NCI-H128 (cell line): ENCODE results near the gene CCT2.
"Not testable (repeated sequence)": the region's sequence is repeated elsewhere in the genome, so short reads cannot be mapped to it uniquely, and the experiment has no call there.

Experiments
- DNase-seq: peaks from one replicate; lab custom pipeline; 2025; ENCODE audit not compliant: unreplicated experiment; lab: John Stamatoyannopoulos, UW

CCT2 gene

GRCh38 chr12:69583203-69583602 lies 2.1 kb upstream of the CCT2 start:
- DNase-seq, result no peak

DNA sequence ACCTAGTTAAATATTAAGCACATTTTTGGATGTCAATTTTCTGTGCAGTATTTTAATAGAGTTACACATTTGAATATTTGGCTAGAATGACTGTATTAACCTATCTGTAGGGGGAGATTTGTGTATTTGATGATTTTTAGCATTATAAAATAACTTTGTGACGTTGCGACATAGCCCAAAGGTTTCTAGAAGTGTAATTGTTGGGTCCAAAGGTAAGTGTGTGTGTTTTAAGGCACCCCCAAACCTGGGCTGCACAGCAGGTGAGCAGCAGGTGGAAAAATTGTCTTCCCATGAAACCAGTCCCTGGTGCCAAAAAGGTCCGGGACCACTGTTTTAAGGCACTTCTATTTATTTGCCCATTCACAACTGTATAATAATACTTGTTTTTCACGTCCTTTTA lies 3.3 kb downstream of the CCT2 start:
- no peak for DNase-seq

DNA sequence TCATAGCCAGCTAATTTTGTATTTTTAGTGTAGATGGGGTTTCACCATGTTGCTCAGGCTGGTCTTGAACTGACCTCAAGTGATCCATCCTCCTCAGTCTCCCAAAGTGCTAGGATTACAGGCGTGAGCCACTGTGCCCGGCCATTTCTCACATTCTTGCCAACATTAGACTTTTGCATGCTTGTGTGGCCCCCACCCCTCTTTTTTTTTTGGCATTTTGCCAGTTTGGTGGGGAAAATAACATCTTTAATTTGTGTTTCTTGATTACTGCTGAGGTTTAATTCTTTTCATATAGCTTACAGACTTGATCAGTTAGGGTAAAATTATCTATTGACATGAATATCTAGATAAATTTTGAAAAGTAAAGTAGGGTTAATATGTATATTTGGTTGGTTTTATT lies 3.8 kb downstream of the CCT2 start:
- DNase-seq, result no peak

DNA sequence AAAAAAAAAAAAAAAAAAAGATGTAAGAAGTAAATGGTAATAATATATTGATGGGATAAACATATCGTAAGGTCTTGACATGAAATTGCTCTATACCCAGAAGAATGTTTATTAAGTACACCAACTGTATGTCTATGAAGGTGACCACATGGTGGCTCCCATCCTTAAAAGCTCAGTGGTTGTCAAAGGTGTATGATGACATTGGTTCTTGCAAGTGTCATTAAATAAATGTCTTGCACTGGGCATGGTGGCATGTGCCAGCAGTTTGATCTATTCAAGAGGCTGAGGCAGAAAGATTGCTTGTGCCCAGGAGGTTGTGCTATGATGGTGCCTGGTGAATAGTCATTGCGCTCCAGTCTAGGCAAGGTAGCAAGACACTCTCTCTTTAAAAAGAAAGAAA lies 10.4 kb downstream of the CCT2 start:
- DNase-seq, result no peak

DNA sequence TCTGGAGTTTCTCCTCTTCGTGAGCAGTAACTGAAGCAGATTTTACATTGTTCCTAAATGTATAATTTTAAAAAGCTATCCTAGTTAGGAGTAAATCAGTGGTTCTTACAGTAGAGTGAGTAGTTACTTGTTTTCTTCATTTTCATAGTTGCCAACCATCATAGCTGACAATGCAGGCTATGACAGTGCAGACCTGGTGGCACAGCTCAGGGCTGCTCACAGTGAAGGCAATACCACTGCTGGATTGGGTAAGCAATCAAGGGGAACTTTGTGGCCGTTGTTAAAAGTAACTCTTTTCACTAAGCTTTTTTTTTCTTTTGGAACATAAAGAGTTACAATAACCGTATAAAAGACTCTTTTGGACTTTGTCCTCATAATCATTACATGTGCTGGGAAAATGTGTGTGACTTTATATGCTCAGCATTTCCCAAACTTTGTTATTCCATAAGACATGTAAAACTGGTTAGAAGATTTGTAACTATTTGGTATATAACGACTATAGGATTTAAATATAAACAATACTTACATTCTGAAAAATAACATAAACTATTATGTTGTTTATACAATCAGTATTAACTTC lies 13.0 kb downstream of the CCT2 start:
- no peak for DNase-seq

DNA sequence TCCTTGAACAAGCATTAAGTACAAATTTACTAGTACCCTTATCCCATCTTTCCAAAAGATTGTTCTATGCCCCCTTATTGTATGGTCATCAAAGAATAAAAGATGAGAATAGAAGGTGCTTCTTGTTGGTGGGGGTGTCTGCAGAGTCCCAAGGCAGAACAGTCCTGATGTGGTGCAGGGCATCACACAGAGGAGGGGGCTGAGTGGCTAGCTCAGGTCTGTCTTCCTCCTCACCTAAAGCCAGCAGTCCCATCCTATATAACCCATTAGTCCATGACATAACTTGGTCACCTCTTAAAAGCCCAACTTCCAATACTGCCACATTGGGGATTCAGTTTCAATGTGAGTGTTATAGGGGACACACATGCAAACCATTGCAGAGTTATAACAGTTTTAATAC lies 15.5 kb downstream of the CCT2 start:
- no peak for DNase-seq

GRCh38 chr12:69601962-69602685 lies 16.9 kb downstream of the CCT2 start:
- DNase-seq, result no peak

- no peak for DNase-seq
Observed at GRCh38 chr12:69602954-69603353, 17.7 kb downstream of the CCT2 start.

DNA sequence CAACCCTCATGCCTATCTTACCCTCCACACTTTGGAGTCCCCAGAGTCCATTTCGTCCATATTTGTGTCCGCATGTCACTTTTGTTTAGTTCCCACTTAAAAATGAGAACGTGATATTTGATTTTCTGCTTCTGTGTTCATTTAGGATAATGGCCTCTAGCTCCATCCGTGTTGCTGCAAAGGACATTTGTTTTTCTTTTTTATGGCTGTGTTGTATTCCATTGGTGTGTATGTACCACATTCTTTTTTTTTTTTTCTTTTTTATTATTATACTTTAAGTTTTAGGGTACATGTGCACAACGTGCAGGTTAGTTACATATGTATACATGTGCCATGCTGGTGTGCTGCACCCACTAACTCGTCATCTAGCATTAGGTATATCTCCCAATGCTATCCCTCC lies 18.3 kb downstream of the CCT2 start:
- not testable (repeated sequence) for DNase-seq

GRCh38 chr12:69604275-69604674 lies 19.0 kb downstream of the CCT2 start:
- not testable (repeated sequence) for DNase-seq

- DNase-seq, result no peak
Observed at GRCh38 chr12:69608114-69608513, 22.9 kb downstream of the CCT2 start.

- no peak for DNase-seq
Observed at GRCh38 chr12:69610126-69610525, 24.9 kb downstream of the CCT2 start.

- DNase-seq, result no peak
Observed at GRCh38 chr12:69610729-69611128, 25.5 kb downstream of the CCT2 start, which contains the start of gene LRRC10. Gene LRRC10 (minus strand): TSS chr12:69610907. CDS start chr12:69610838, 69 bp downstream.

DNA sequence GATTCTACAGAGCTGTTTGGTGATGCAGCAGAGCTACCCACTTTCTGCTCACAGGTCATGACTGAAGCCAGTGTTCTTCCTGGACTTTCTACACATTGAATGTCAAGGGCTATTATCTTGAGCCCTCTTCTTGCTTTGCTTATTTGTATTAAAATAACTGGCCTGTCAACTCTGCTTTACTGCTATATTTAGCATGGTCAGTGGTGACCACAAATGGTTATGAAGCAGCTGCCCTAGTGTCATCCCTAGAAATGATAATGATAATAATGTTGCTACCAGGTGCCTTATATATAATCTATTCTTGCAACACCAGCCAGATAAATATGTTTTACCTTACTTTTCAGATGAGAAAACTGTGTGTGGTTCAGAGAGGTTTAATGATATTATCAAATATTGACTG lies 28.1 kb downstream of the CCT2 start:
- DNase-seq, result no peak

DNA sequence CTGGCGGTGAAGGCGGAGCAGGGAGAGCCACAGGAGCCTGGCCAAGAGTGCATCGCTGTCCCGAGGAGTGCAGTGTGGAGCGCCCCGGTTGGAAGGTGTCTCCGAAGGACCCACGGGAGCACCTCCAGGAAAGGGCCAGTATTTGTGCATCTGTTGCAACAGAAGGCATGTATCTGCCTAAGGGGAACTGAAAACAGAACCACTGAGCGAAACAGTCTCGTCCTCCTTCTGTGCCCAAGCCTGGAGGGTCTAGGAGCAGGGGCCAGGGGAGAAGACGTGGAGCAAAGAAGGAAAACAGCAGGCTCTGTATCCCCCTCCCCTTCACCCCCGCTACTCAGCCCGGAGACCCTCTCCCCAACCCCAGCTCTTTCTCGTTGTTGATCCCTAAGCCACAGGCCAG lies 30.8 kb downstream of the CCT2 start:
- DNase-seq, result no peak

- no peak for DNase-seq
Observed at GRCh38 chr12:69619050-69619449, 33.8 kb downstream of the CCT2 start.

- DNase-seq, result no peak
Observed at GRCh38 chr12:69620077-69620476, 34.8 kb downstream of the CCT2 start.

DNA sequence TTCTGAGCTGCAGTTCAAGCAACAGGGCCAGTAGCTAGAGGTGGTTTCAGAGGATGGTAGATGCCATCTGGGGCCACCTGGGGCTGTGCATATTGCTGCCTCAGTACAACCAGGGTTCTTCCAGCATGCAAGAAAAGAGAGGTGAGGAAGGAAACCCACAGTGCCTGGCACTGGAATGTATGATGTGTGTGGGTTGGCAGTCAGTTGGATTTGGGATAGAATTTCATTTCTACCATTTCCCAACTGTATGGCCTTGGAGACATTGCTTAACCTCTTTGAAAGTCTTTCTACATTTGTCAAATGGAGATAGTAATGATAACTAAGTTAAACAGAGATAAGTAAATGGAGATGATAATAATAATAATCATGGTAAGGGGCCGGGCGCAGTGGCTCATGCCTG lies 35.7 kb downstream of the CCT2 start:
- no peak for DNase-seq

DNA sequence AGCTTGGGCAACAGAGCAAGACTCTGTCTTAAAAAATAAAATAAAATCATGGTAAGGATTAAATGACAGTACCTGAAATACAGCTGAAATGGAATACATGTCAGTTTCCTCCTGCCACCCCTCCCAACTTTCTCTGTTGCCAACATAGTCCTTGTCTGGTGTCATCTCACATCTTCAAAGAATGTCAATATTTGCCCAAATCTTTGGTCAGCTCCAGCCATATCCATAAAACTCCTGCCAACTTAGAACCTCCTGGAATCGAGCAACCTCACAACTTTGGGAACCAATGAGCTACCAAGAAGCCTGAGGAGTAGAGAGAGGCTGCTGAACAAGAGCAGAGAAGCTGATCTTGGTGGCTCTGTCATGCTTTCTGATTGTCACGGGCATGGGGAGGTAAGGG lies 36.3 kb downstream of the CCT2 start:
- DNase-seq, result no peak

- no peak for DNase-seq
Observed at GRCh38 chr12:69623970-69624369, 38.7 kb downstream of the CCT2 start.

DNA sequence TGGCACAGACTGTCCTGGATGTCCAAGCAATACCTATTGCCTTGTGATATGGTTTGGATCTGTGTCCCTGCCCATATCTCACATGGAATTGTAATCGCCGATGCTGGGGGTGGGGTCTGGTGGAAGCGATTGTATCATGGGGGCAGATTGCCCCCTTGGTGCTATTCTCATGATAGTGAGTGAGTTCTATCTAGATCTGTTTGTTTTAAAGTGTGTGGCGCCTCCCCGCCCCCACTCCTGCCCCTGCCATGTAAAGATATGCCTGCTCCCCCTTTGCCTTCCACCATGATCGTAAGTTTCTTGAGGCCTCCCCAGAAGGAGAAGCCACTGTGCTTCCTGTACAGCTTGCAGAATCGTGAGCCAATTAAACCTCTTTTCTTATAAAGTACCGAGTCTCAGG lies 42.2 kb downstream of the CCT2 start:
- no peak for DNase-seq

- no peak for DNase-seq
Observed at GRCh38 chr12:69630191-69630590, 44.9 kb downstream of the CCT2 start.

- no peak for DNase-seq
Observed at GRCh38 chr12:69633061-69633460, 47.8 kb downstream of the CCT2 start.
